Activated CD8-positive, alpha-beta T cell treated with anti-CD3 and anti-CD28 coated beads, Interleukin-2, amount 10 ng/mL, durations not matched to agents 7 days and 5 days (primary cell): Measurements from ENCODE around the gene TNKS1BP1. TPM values are rescaled to one million over a fixed set of nuclear protein-coding genes. Genes with fewer than 3 reads are reported as not detected.
A peak's percentile ranks its signal among the peaks of the same experiment; 100 is the strongest.
"Not testable (repeated sequence)": the region's sequence is repeated elsewhere in the genome, so short reads cannot be mapped to it uniquely, and the experiment has no call there.

Experiments used
- ATAC-seq: fragments of 150-1000 bp; cut with Tn5 transposase; one replicate; pipeline ENCODE4 v1.10.0; 2021; ENCODE audit warnings: moderate library complexity
- CTCF ChIA-PET: fragments of 350-600 bp; sonication (Branson Sonifier 250); formaldehyde crosslinking; loops from one replicate; lab custom pipeline; 2021; ENCODE audit warnings: antibody characterized with exemption; lab: Charles Lee
- POLR2A ChIA-PET: fragments of 350-600 bp; sonication (Branson Sonifier 250); formaldehyde crosslinking; loops from one replicate; lab custom pipeline; 2021; ENCODE audit warnings: antibody characterized with exemption; lab: Charles Lee
- DNase-seq: peaks from one replicate; pipeline ENCODE4 v3.0.0-alpha.2; 2020
- H3K27ac Mint-ChIP-seq: one replicate; pipeline ENCODE4 v1.8.0; 2021; ENCODE audit warnings: mild to moderate bottlenecking, mixed read lengths
- H3K27me3 Mint-ChIP-seq: one replicate; pipeline ENCODE4 v1.8.0; 2021; ENCODE audit warnings: low read depth, mixed read lengths
- H3K36me3 Mint-ChIP-seq: one replicate; pipeline ENCODE4 v1.8.0; 2021; ENCODE audit warnings: low read depth, mixed read lengths
- H3K4me1 Mint-ChIP-seq: one replicate; pipeline ENCODE4 v1.8.0; 2021; ENCODE audit warnings: low read depth, mixed read lengths
- H3K4me3 Mint-ChIP-seq: one replicate; pipeline ENCODE4 v1.8.0; 2021; ENCODE audit warnings: mild to moderate bottlenecking, mixed read lengths
- H3K9me3 Mint-ChIP-seq: one replicate; pipeline ENCODE4 v1.8.0; 2022; ENCODE audit warnings: mixed read lengths; ENCODE audit not compliant: insufficient read depth
- total RNA-seq, 2 experiments: library from RNA; stranded (reverse); gene quantifications; one replicate each; pipeline ENCODE4 v1.2.3, GENCODE V29; 2021

TNKS1BP1 gene
- total RNA-seq, 2 experiments from 2014 or later: 10.5 to 10.9 TPM

GRCh38 chr11:57339328-57339727 is 14.6 kb upstream of the TNKS1BP1 start:
- POLR2A ChIA-PET: interaction anchor here (1.0 kb wide), 1 partner anchor 14 kb away, joined by 3 read pairs; the partner anchor contains the start of gene TNKS1BP1
- Mint-ChIP-seq H3K9me3 (no peaks in the 10 kb centered on the region), H3K4me1 (peaks cover 18% of the 10 kb centered on the region), H3K36me3 (peaks cover 6% of the 10 kb centered on the region), H3K27me3 (peaks cover 9% of the 10 kb centered on the region), H3K27ac (no peak overlapping the region), H3K4me3 (no peak overlapping the region)
- DNase-seq (no peak), ATAC-seq (no peak)
- CTCF ChIA-PET: interaction anchor here (1.0 kb wide), 2 partner anchors 118 to 154 kb away, joined by 3 to 4 read pairs; no protein-coding TSS in a partner anchor

GRCh38 chr11:57338142-57338541 is 13.4 kb upstream of the TNKS1BP1 start, which contains the start of gene P2RX3:
TSS of gene P2RX3 (plus strand) at chr11:57338352. CDS start at chr11:57338551, 199 bp downstream.
- Mint-ChIP-seq H3K4me1 (peaks cover 30% of the 10 kb centered on the region), H3K36me3 (peaks cover 17% of the 10 kb centered on the region), H3K4me3 (no peak within 1 kb of the TSS), H3K9me3 (no peaks in the 10 kb centered on the region), H3K27me3 (peaks cover 9% of the 10 kb centered on the region), H3K27ac (no peak within 1 kb of the TSS)
- DNase-seq (no peak), ATAC-seq (no peak)
- POLR2A ChIA-PET: interaction anchor here (0.6 to 0.8 kb wide), 2 partner anchors 13 to 404 kb away, joined by 3 read pairs; partner anchors contain the start of genes SELENOH and TNKS1BP1
- CTCF ChIA-PET: interaction anchor here (0.9 to 1.4 kb wide), 4 partner anchors 10 to 155 kb away, joined by 3 to 4 read pairs (median 3); no protein-coding TSS in a partner anchor

- not testable (repeated sequence) for DNase-seq, H3K9me3 Mint-ChIP-seq, H3K27me3 Mint-ChIP-seq, H3K27ac Mint-ChIP-seq, ATAC-seq
- ChIA-PET POLR2A (interaction anchor here (2.2 to 3.5 kb wide), 2 partner anchors 12 to 16 kb away, joined by 9 to 55 read pairs; partner anchors contain the start of gene TNKS1BP1), CTCF (interaction anchor here (0.9 to 2.9 kb wide), 3 partner anchors 9 to 304 kb away, joined by 3 to 14 read pairs (median 6); no protein-coding TSS in a partner anchor)
- peaks cover 32% of the 10 kb centered on the region for H3K4me1 Mint-ChIP-seq
- H3K36me3 Mint-ChIP-seq: peaks cover 28% of the 10 kb centered on the region
- peak overlapping the region; percentile 92 for H3K4me3 Mint-ChIP-seq
Measured at GRCh38 chr11:57336856-57337255, 12.1 kb upstream of the TNKS1BP1 start.

GRCh38 chr11:57336111-57336666 is 11.4 kb upstream of the TNKS1BP1 start:
- peaks cover 35% of the 10 kb centered on the region for H3K4me1 Mint-ChIP-seq
- ATAC-seq (peak; percentile 34), DNase-seq (peak; percentile 57)
- H3K27ac Mint-ChIP-seq: peak overlapping the region; percentile 99
- H3K9me3 Mint-ChIP-seq: no peaks in the 10 kb centered on the region
- CTCF ChIA-PET: interaction anchor here (1.4 to 2.9 kb wide), 2 partner anchors 10 to 122 kb away, joined by 6 to 14 read pairs; no protein-coding TSS in a partner anchor
- H3K36me3 Mint-ChIP-seq: peaks cover 35% of the 10 kb centered on the region
- H3K4me3 Mint-ChIP-seq: peak overlapping the region; percentile 92
- H3K27me3 Mint-ChIP-seq: peaks cover 9% of the 10 kb centered on the region
- POLR2A ChIA-PET: interaction anchor here (1.4 to 3.5 kb wide), 4 partner anchors 11 to 25 kb away, joined by 5 to 55 read pairs (median 8); partner anchors contain the start of gene TNKS1BP1

GRCh38 chr11:57335343-57336110 is 10.8 kb upstream of the TNKS1BP1 start, which contains the start of gene SSRP1:
TSS of gene SSRP1 (minus strand) at chr11:57335892. CDS start at chr11:57335121, 771 bp downstream.
- peak within 1 kb of the TSS; percentile 99 for H3K27ac Mint-ChIP-seq
- ATAC-seq (peak; percentile 96), DNase-seq (peak; percentile 90)
- H3K4me1 Mint-ChIP-seq: peaks cover 39% of the 10 kb centered on the region
- POLR2A ChIA-PET: interaction anchor here (0.8 to 3.5 kb wide), 6 partner anchors 10 to 406 kb away, joined by 3 to 55 read pairs (median 6); partner anchors contain the start of genes SELENOH and TNKS1BP1
- H3K36me3 Mint-ChIP-seq: peaks cover 41% of the 10 kb centered on the region
- CTCF ChIA-PET: interaction anchor here (1.0 to 2.9 kb wide), 5 partner anchors 10 to 192 kb away, joined by 3 to 19 read pairs (median 5); partner anchors contain the start of genes SLC43A1 and TNKS1BP1
- peaks cover 7% of the 10 kb centered on the region for H3K27me3 Mint-ChIP-seq
- peak within 1 kb of the TSS; percentile 92 for H3K4me3 Mint-ChIP-seq
- H3K9me3 Mint-ChIP-seq: no peaks in the 10 kb centered on the region

GRCh38 chr11:57335023-57335342 is 10.2 kb upstream of the TNKS1BP1 start:
- Mint-ChIP-seq H3K9me3 (no peaks in the 10 kb centered on the region), H3K27me3 (peaks cover 7% of the 10 kb centered on the region), H3K4me1 (peaks cover 42% of the 10 kb centered on the region), H3K27ac (peak overlapping the region; percentile 99), H3K4me3 (peak overlapping the region; percentile 92), H3K36me3 (peaks cover 46% of the 10 kb centered on the region)
- DNase-seq (no peak), ATAC-seq (no peak)
- ChIA-PET POLR2A (interaction anchor here (0.5 to 3.5 kb wide), 8 partner anchors 10 to 620 kb away, joined by 3 to 55 read pairs (median 4); partner anchors contain the start of genes SELENOH and TNKS1BP1), CTCF (interaction anchor here (1.0 to 2.9 kb wide), 5 partner anchors 10 to 192 kb away, joined by 3 to 19 read pairs (median 5); partner anchors contain the start of genes SLC43A1 and TNKS1BP1)

GRCh38 chr11:57332694-57333440 is 8.1 kb upstream of the TNKS1BP1 start:
- Mint-ChIP-seq H3K36me3 (peaks cover 67% of the 10 kb centered on the region), H3K4me1 (peaks cover 52% of the 10 kb centered on the region), H3K27me3 (peaks cover under 1% of the 10 kb centered on the region), H3K4me3 (no peak overlapping the region), H3K9me3 (no peaks in the 10 kb centered on the region), H3K27ac (no peak overlapping the region)
- no peak for DNase-seq
- ChIA-PET POLR2A (no interaction called here), CTCF (interaction anchor here (0.6 to 2.8 kb wide), 2 partner anchors 7 to 54 kb away, joined by 3 to 19 read pairs; partner anchors contain the start of gene TNKS1BP1)
- ATAC-seq: no peak

GRCh38 chr11:57331720-57332119 is 7.0 kb upstream of the TNKS1BP1 start:
- Mint-ChIP-seq H3K27me3 (no peaks in the 10 kb centered on the region), H3K4me1 (peaks cover 61% of the 10 kb centered on the region), H3K9me3 (no peaks in the 10 kb centered on the region), H3K27ac (no peak overlapping the region), H3K4me3 (no peak overlapping the region), H3K36me3 (peaks cover 79% of the 10 kb centered on the region)
- CTCF ChIA-PET: interaction anchor here (1.0 to 1.1 kb wide), 4 partner anchors 14 to 196 kb away, joined by 3 read pairs; no protein-coding TSS in a partner anchor
- no peak for ATAC-seq
- no peak for DNase-seq
- POLR2A ChIA-PET: interaction anchor here (1.0 kb wide), 1 partner anchor 10 kb away, joined by 5 read pairs; no protein-coding TSS in a partner anchor

GRCh38 chr11:57330029-57330428 is 5.3 kb upstream of the TNKS1BP1 start:
- CTCF ChIA-PET: interaction anchor here (2.2 kb wide), 1 partner anchor 471 kb away, joined by 6 read pairs; no protein-coding TSS in a partner anchor
- Mint-ChIP-seq H3K9me3 (no peaks in the 10 kb centered on the region), H3K4me1 (peaks cover 67% of the 10 kb centered on the region), H3K27me3 (no peaks in the 10 kb centered on the region), H3K27ac (peak overlapping the region; percentile 20), H3K36me3 (peaks cover 95% of the 10 kb centered on the region), H3K4me3 (no peak overlapping the region)
- no peak for ATAC-seq
- POLR2A ChIA-PET: no interaction called here
- no peak for DNase-seq

GRCh38 chr11:57327721-57328120 is 3.0 kb upstream of the TNKS1BP1 start:
- no peak for DNase-seq
- Mint-ChIP-seq H3K9me3 (no peaks in the 10 kb centered on the region), H3K4me1 (peaks cover 60% of the 10 kb centered on the region), H3K27me3 (no peaks in the 10 kb centered on the region), H3K36me3 (peaks cover 76% of the 10 kb centered on the region), H3K4me3 (no peak overlapping the region), H3K27ac (no peak overlapping the region)
- POLR2A ChIA-PET: interaction anchor here (0.6 kb wide), 1 partner anchor 258 kb away, joined by 3 read pairs; no protein-coding TSS in a partner anchor
- CTCF ChIA-PET: no interaction called here
- ATAC-seq: no peak
